IMR-90 (cell line): ENCODE results near the gene ADAMTSL1. TPM values are rescaled to one million over a fixed set of nuclear protein-coding genes. Genes with fewer than 3 reads are reported as not detected.

Experiments used
- ATAC-seq: fragments of 200-7000 bp; cut with Tn5 transposase; 2 replicates; pipeline ENCODE4 v1.9.1; 2020; ENCODE audit warnings: low read depth, mild to moderate bottlenecking, moderate library complexity
- BruUV-seq: library from RNA; stranded (reverse); fragments of 400-500 nt; replicated peaks from 2 replicates; lab custom pipeline; 2021; lab: Mats Ljungman, UMichigan
- CTCF ChIA-PET: fragments of 300-600 bp; formaldehyde crosslinking; extraction: SDS; loops from one replicate; lab custom pipeline; 2021; ENCODE audit warnings: antibody characterized with exemption; lab: Yijun Ruan, JAX
- POLR2A ChIA-PET: fragments of 300-600 bp; sonication (Branson Sonifier 250); formaldehyde crosslinking; loops from one replicate; lab custom pipeline; 2022; ENCODE audit warnings: antibody characterized with exemption; ENCODE audit not compliant: unreplicated experiment; lab: Charles Lee
- DNase-seq: peaks from one replicate; pipeline ENCODE4 v3.0.0; 2013
- H2AFZ ChIP-seq: replicated peaks from 2 replicates; pipeline ENCODE3; 2013; ENCODE audit warnings: low read length, mild to moderate bottlenecking; ENCODE audit not compliant: poor library complexity
- H2AK5ac ChIP-seq: 2 replicates; pipeline ENCODE4 v1.6.1; 2013; ENCODE audit warnings: low read depth, low read length, inconsistent platforms
- H2AK9ac ChIP-seq: replicated peaks from 2 replicates; pipeline ENCODE3; 2013; ENCODE audit warnings: mild to moderate bottlenecking, low read depth, low read length, moderate library complexity; ENCODE audit not compliant: poor library complexity
- H2BK120ac ChIP-seq: 2 replicates; pipeline ENCODE4 v1.6.1; 2013; ENCODE audit warnings: low read depth, low read length, inconsistent platforms
- H2BK15ac ChIP-seq: 3 replicates; pipeline ENCODE4 v1.6.1; 2013; ENCODE audit warnings: low read depth, low read length, inconsistent platforms
- H2BK20ac ChIP-seq: 2 replicates; pipeline ENCODE4 v1.6.1; 2013; ENCODE audit warnings: low read depth, mild to moderate bottlenecking, inconsistent platforms, low read length, moderate library complexity
- H2BK5ac ChIP-seq: 2 replicates; pipeline ENCODE4 v1.6.1; 2013; ENCODE audit warnings: mild to moderate bottlenecking, low read depth, low read length, inconsistent platforms; ENCODE audit not compliant: poor library complexity, severe bottlenecking
- H3K14ac ChIP-seq: replicated peaks from 2 replicates; pipeline ENCODE4 v1.6.1; 2013; ENCODE audit warnings: low read depth, low read length, inconsistent platforms
- H3K18ac ChIP-seq: 2 replicates; pipeline ENCODE4 v1.6.1; 2013; ENCODE audit warnings: low read depth, low read length, control low read depth
- H3K23ac ChIP-seq: 2 replicates; pipeline ENCODE4 v1.6.1; 2013; ENCODE audit warnings: low read depth, low read length, inconsistent platforms
- H3K27ac ChIP-seq: 2 replicates; pipeline ENCODE4 v1.5.1; 2013; ENCODE audit warnings: mild to moderate bottlenecking, control low read depth, low read length; ENCODE audit not compliant: insufficient read depth
- H3K27me3 ChIP-seq: 2 replicates; pipeline ENCODE4 v1.6.1; 2013; ENCODE audit warnings: low read length; ENCODE audit not compliant: control insufficient read depth, insufficient read depth
- H3K36me3 ChIP-seq: 2 replicates; pipeline ENCODE4 v1.6.1; 2013; ENCODE audit warnings: low read length, mixed read lengths; ENCODE audit not compliant: control insufficient read depth, insufficient read depth
- H3K4ac ChIP-seq: 2 replicates; pipeline ENCODE4 v1.6.1; 2013; ENCODE audit warnings: low read depth, low read length, inconsistent platforms
- H3K4me1 ChIP-seq: 2 replicates; pipeline ENCODE4 v1.6.1; 2013; ENCODE audit warnings: low read length, mixed read lengths; ENCODE audit not compliant: control insufficient read depth, insufficient read depth
- H3K4me2 ChIP-seq: 2 replicates; pipeline ENCODE4 v1.6.1; 2013; ENCODE audit warnings: low read depth, mild to moderate bottlenecking, control low read depth, low read length, moderate library complexity
- H3K4me3 ChIP-seq: 2 replicates; pipeline ENCODE4 v1.5.1; 2013; ENCODE audit warnings: low read depth, mild to moderate bottlenecking, control low read depth, low read length, moderate library complexity; ENCODE audit not compliant: insufficient read depth
- H3K56ac ChIP-seq: 2 replicates; pipeline ENCODE4 v1.6.1; 2013; ENCODE audit warnings: low read length, inconsistent platforms; ENCODE audit not compliant: insufficient read depth; ENCODE audit errors: extremely low read depth
- H3K79me1 ChIP-seq, 2 experiments: 2 replicates each; pipeline ENCODE4 v1.6.1; 2013; ENCODE audit warnings: low read length in 2 of 2, inconsistent platforms in 1 of 2, low read depth in 1 of 2
- H3K9ac ChIP-seq: 2 replicates; pipeline ENCODE4 v1.6.1; 2013; ENCODE audit warnings: low read depth, low read length, control low read depth
- H3K9me1 ChIP-seq: 2 replicates; pipeline ENCODE4 v1.6.1; 2013; ENCODE audit warnings: low read length, inconsistent platforms; ENCODE audit not compliant: insufficient read depth
- H3K9me3 ChIP-seq: 2 replicates; pipeline ENCODE4 v1.6.1; 2013; ENCODE audit warnings: low read length; ENCODE audit not compliant: control insufficient read depth, insufficient read depth
- H4K20me1 ChIP-seq: 2 replicates; pipeline ENCODE4 v1.6.1; 2013; ENCODE audit warnings: low read length, inconsistent platforms; ENCODE audit not compliant: insufficient read depth
- H4K5ac ChIP-seq: 2 replicates; pipeline ENCODE4 v1.6.1; 2013; ENCODE audit warnings: mild to moderate bottlenecking, low read depth, low read length, control low read depth
- H4K8ac ChIP-seq, 2 experiments: 2 replicates each; pipeline ENCODE4 v1.6.1; 2013; ENCODE audit warnings: low read depth in 2 of 2, low read length in 2 of 2, control low read depth in 1 of 2, inconsistent platforms in 1 of 2
- H4K91ac ChIP-seq: 2 replicates; pipeline ENCODE4 v1.6.1; 2013; ENCODE audit warnings: low read depth, low read length, inconsistent platforms; ENCODE audit not compliant: insufficient read depth
- CEBPB ChIP-seq: IDR thresholded peaks from 2 replicates; pipeline ENCODE4 v1.6.1; 2012; ENCODE audit warnings: low read depth, low read length, improper control_type of control experiment
- CTCF ChIP-seq: conservative IDR thresholded peaks from 2 replicates; pipeline ENCODE4 v1.5.1; 2012; ENCODE audit warnings: mild to moderate bottlenecking, low read depth, low read length, improper control_type of control experiment
- MAFK ChIP-seq: IDR thresholded peaks from 2 replicates; pipeline ENCODE4 v1.6.1; 2012; ENCODE audit warnings: low read depth, low read length, improper control_type of control experiment
- WGBS, 2 experiments: methylation state at CpG; one replicate each; pipeline versions ENCODE4 v1.1.5 to v1.1.7; 2013; ENCODE audit warnings: missing lambda C conversion rate in 2 of 2; ENCODE audit not compliant: insufficient read length in 1 of 2; ENCODE audit errors: extremely low coverage in 2 of 2; 5-methylcytosine and 5-hydroxymethylcytosine counted together
- dilution Hi-C: fragments of 300-500 bp; cut with HindIII; formaldehyde crosslinking; loops from one replicate; pipeline ENCODE4 v1.14.3; 2018; ENCODE audit warnings: low sequenced_read_pairs; ENCODE audit not compliant: unreplicated experiment
- in situ Hi-C: fragments of 300-500 bp; cut with MboI; formaldehyde crosslinking; loops from 3 replicates; pipeline ENCODE4 v1.14.3; 2019; ENCODE audit warnings: low sequenced_read_pairs, inconsistent platforms, mixed read lengths
- intact Hi-C: fragments of 100-400 bp; cut with micrococcal nuclease; formaldehyde crosslinking; loops from 2 replicates; pipeline ENCODE4 v1.10.0; 2022
- polyA plus RNA-seq, 3 experiments: library from polyadenylated mRNA; depleted of rRNA; stranded (reverse); fragments of >200 nt; gene quantifications; 2 replicates each; pipeline ENCODE4 v1.2.3, GENCODE V29; 2012; ENCODE audit warnings: low replicate concordance in 1 of 3
- total RNA-seq: library from RNA; depleted of rRNA; stranded (reverse); fragments of >200 nt; gene quantifications from 2 replicates; pipeline ENCODE4 v1.2.3, GENCODE V29; 2012

ADAMTSL1 gene
- total and polyA plus RNA-seq, 2 of the 4 experiments (the other 2 are of a cell fraction): 38.2 to 62.2 TPM

GRCh38 chr9:18662320-18662719, 188.4 kb downstream of the ADAMTSL1 start:
- Histone ChIP-seq H3K9me3 (no peaks in the 10 kb centered on the region), H2AK5ac (no peak overlapping the region), H4K91ac (no peak overlapping the region), H2BK20ac (no peak overlapping the region), H3K79me1 (no peaks in the 10 kb centered on the region), H4K5ac (no peak overlapping the region), H3K23ac (no peak overlapping the region), H3K4ac (no peak overlapping the region), H3K9ac (no peak overlapping the region), H3K4me2 (no peak overlapping the region), H2BK120ac (no peak overlapping the region), H3K4me1 (peaks cover 5% of the 10 kb centered on the region), H3K36me3 (no peaks in the 10 kb centered on the region), H4K8ac (no peak overlapping the region), H3K9me1 (no peaks in the 10 kb centered on the region; the same call in 1 of the 2 replicates), H3K4me3 (no peak overlapping the region), H2BK5ac (no peak overlapping the region), H4K20me1 (no peaks in the 10 kb centered on the region), H3K14ac (no peak overlapping the region), H3K27me3 (no peaks in the 10 kb centered on the region), H2BK15ac (no peak overlapping the region), H3K27ac (no peak overlapping the region), H2AFZ (no peak overlapping the region), H3K18ac (no peak overlapping the region), H2AK9ac (no peak overlapping the region), H3K56ac (no peak overlapping the region)
- WGBS, 2 experiments: no CpG with 5 or more reads among the region's 3 CpGs
- ATAC-seq (no peak), DNase-seq (no peak)
- no TSS peak for BruUV-seq
- intact Hi-C loops: no loop called here
- TF ChIP-seq MAFK: no peak
- TF ChIP-seq CTCF: no peak
- no peak for TF ChIP-seq CEBPB
- in situ Hi-C loops: no loop called here
- POLR2A ChIA-PET: no interaction called here
- dilution Hi-C loops: no loop called here
- CTCF ChIA-PET: no interaction called here
